ENCODE measurements around the gene FCHSD1. TPM values are rescaled to one million over a fixed set of nuclear protein-coding genes. Genes with fewer than 3 reads are reported as not detected.

The FCHSD1 gene
- total RNA-seq, 1 donor, result 19.9 TPM

DNA sequence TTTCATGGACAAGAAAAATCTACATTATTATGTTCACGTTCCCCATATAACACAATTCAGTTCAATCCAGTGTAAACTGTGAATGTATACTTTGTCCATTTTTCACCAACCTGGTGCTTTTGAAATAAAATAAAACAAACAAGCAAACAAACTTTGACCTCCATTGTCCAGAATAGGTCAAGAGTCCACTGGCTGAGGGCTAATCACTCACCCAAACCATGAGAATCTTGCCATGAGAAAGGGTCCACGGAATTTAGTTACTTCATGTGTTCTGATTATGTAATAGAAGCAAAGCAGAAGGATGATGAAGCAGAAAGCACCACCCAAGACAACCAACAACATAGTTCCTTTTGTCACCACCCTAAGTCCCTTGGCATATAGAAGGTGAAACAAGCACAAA, 61.1 kb downstream of the FCHSD1 start:
- TF ChIP-seq, protein P1, sequence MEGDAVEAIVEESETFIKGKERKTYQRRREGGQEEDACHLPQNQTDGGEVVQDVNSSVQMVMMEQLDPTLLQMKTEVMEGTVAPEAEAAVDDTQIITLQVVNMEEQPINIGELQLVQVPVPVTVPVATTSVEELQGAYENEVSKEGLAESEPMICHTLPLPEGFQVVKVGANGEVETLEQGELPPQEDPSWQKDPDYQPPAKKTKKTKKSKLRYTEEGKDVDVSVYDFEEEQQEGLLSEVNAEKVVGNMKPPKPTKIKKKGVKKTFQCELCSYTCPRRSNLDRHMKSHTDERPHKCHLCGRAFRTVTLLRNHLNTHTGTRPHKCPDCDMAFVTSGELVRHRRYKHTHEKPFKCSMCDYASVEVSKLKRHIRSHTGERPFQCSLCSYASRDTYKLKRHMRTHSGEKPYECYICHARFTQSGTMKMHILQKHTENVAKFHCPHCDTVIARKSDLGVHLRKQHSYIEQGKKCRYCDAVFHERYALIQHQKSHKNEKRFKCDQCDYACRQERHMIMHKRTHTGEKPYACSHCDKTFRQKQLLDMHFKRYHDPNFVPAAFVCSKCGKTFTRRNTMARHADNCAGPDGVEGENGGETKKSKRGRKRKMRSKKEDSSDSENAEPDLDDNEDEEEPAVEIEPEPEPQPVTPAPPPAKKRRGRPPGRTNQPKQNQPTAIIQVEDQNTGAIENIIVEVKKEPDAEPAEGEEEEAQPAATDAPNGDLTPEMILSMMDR (IDR thresholded peaks at IDR 0.05; ENCODE audit: insufficient read depth, low read length), result no peak
- no peak for DNase-seq (ENCODE audit: low read depth)
- no peak overlapping the region for H3K4me3 ChIP-seq (ENCODE audit: low read depth, low read length)

Other genes starting within 250 kb of the FCHSD1 start
- 4.1 and 7.3 TPM in 2 replicates for gene PCDHGA9, start 248.6 kb downstream of the FCHSD1 start, total RNA-seq (ENCODE audit: low replicate concordance)
- 3.8 and 5.8 TPM in 2 replicates for gene PCDHGB6, start 243.4 kb downstream of the FCHSD1 start, total RNA-seq (ENCODE audit: low replicate concordance)
- 10.6 and 22.2 TPM in 2 replicates for gene PCDHGA10, start 238.4 kb downstream of the FCHSD1 start, total RNA-seq (ENCODE audit: low replicate concordance)
- gene PCDHGB7, start 233.7 kb downstream of the FCHSD1 start, total RNA-seq (ENCODE audit: low replicate concordance), result 16.7 and 22.1 TPM in 2 replicates
- gene PCDHGA11, start 230.4 kb downstream of the FCHSD1 start, total RNA-seq (ENCODE audit: low replicate concordance), result 7.6 and 17.8 TPM in 2 replicates
- gene PCDHGA12, start 220.9 kb downstream of the FCHSD1 start, total RNA-seq (ENCODE audit: low replicate concordance), result 39.7 and 50.5 TPM in 2 replicates
- 53.7 and 97.7 TPM in 2 replicates for gene PCDHGC3, start 175.5 kb downstream of the FCHSD1 start, total RNA-seq (ENCODE audit: low replicate concordance)
- gene PCDHGC4, start 166.4 kb downstream of the FCHSD1 start, total RNA-seq (ENCODE audit: low replicate concordance), result 2.5 and 5.2 TPM in 2 replicates
- gene PCDHGC5, start 162.3 kb downstream of the FCHSD1 start, total RNA-seq (ENCODE audit: low replicate concordance), result 7.0 and 10.5 TPM in 2 replicates
- 16.3 and 22.1 TPM in 2 replicates for gene DIAPH1, start 32.4 kb downstream of the FCHSD1 start, total RNA-seq (ENCODE audit: low replicate concordance)
- 48.4 and 51.4 TPM in 2 replicates for gene HDAC3, start 14.6 kb downstream of the FCHSD1 start, total RNA-seq (ENCODE audit: low replicate concordance)
- gene RELL2, start 14.4 kb downstream of the FCHSD1 start, total RNA-seq (ENCODE audit: low replicate concordance), result 2.6 and 6.6 TPM in 2 replicates
- 2.6 and 6.2 TPM in 2 replicates for gene ARAP3, start 30.8 kb upstream of the FCHSD1 start, total RNA-seq (ENCODE audit: low replicate concordance)
- gene PCDH1, start 227.0 kb upstream of the FCHSD1 start, total RNA-seq (ENCODE audit: low replicate concordance), result 0.90 and 3.2 TPM in 2 replicates